ENCODE measurements around the gene C11orf86. TPM values are rescaled to one million over a fixed set of nuclear protein-coding genes. Genes with fewer than 3 reads are reported as not detected.

C11orf86 gene
- total RNA-seq, 1 experiment from 2014 or later, result 0.69 TPM

DNA sequence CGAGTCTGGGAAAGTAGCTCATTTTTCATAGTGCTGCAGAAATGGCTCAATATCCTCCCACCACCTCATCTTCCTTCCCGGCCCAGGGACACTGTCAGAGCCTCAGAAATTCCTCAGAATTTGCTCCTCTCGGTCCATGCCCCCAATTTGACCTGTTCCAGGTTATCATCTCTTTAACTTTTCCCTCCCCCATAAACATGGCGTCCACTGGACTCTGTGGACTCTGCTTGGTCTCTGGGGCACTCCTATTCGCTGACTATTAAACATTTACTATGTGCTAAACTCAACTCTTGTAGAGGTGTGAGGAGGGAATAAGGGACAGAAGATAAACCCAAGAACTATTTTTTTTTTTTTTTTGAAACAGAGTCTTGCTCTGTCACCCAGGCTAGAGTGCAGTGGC is 8.8 kb upstream of the C11orf86 start:
- DNase-seq (ENCODE audit: low spot score), result no peak

- DNase-seq (ENCODE audit: low spot score), result no peak
These were observed 7.3 kb upstream of the C11orf86 start for GRCh38 chr11:66967670-66968425.

DNA sequence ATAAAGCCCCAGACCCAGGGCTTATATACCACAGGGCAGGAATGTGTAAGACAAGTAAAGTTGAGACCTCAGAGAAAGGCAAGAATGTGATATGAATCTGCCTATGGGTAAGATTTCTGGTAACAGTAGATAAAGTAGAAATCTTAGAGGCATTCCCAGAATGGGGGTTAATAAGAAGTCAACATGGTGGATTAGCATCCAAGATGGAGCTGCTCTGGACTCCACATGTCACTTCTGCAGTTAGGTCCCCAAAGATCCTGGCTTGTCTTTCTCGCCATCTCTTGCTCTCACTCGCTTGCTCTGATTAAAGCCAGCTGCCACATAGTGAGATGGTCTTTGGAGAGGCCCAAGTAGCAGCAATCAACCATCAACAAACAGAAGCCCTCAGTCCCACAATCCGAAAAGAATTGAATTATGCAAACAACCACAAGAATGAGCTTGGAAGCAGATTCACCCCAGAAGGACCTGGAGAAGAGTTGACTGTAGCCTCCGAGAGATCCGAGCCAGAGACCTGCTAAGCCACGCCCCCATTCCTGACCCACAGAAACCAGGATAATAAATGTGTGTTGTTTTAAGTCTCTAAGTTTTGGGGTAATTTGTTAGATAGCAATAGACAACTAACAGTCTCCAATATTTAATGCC is 5.4 kb upstream of the C11orf86 start:
- DNase-seq (ENCODE audit: low spot score), result no peak

DNA sequence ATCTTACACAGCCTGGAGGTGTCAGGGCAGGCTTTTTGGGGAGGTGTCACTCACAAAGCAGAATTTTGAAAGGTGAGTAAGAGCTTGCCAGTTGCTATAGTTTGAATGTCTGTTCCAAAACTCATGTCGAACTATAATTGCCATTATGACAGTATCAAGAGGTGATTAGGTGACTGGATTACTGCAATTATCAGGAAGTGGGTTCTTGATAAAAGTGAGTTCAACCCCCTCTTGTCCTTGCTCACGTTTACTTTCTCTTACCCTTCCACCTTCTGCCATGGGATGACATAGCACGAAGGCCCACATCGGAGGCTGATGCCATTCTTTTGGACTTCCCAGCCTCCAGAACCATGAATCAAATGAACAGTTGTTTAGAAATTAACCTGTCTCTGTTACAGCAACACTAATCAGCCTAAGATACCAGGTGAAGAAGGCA is 4.7 kb upstream of the C11orf86 start:
- no peak for DNase-seq (ENCODE audit: low spot score)

DNA sequence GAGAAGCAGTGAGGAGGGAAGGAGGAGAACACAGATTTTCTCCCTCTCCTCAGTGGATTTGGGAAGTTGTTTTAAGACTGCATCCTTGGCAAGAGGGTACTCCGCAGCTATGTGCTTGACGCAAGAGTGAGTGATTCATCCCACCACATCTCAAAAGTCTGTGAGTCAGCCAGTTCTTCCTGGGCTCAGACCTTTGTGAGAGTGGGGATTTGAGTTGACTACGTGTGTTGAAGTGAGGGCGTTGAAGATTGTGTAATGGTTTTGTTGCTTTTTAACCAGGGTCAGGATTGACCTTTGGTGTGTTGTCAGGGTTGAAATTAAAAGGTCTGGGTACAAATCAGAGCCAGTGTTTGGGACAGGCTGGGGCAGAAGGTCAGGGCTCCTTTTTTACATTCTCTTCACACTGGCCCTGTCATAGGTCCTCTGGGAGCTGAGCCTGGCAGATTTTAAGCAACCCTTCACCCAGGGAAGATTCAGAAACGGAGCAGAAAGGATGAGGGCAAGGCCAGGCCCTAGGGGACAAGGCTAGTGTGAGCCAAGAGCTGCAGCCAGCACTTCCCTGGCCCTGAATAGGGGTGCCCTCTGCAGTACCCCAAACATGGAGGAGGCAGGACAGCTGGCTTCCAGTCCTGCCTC is 4.2 kb upstream of the C11orf86 start:
- DNase-seq (ENCODE audit: low spot score), result peak; percentile 54

DNA sequence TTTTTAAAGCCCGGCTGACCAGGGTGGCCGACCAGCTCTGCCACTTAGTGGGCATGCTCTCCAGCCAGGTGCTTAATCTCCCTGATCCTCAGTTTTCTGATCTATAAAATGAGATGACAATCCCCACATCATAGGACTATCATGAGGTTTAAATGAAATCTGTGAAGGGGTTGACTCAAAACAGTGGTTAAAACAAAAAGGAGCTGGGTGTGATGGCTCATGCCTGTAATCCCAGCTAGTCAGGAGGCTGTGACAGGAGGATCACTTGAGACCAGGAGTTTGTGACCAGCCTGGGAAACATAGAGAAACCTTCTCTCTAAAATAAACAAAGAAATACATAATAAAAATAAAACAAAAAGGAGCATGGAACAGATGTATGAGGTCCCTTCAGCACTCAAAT is 3.6 kb upstream of the C11orf86 start:
- DNase-seq (ENCODE audit: low spot score), result no peak

- no peak for DNase-seq (ENCODE audit: low spot score)
These were observed 1.0 kb upstream of the C11orf86 start for GRCh38 chr11:66973956-66974580.

DNA sequence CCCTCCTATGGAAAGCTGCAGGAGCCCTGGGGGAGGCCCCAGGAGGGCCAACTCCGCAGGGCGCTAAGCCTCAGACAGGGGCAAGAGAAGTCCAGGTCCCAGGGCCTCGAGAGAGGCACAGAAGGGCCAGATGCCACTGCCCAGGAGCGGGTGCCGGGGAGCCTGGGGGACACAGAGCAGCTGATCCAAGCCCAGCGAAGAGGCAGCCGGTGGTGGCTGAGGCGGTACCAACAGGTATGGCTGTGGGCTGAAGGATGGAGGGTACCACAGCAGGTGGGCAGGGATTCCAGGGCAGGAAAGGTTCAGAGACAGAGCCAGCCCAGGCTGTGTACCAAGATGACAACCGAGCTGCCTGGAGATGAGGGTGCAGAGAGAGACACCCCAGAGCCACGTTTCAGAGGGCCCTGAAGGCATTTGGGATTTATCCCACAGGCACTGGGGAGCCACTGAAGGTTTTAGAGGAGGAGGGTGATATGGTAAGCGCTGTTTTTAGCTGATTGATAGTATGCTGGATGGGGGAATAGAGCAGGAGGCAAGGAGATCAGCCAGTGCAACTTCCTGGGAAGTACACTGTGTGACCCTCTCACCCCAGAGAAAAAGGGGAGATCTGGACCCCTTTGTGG is 412 bp downstream of the C11orf86 start:
- DNase-seq (ENCODE audit: low spot score), result no peak

GRCh38 chr11:66976028-66976467 is 944 bp downstream of the C11orf86 start:
- no peak for DNase-seq (ENCODE audit: low spot score)

DNA sequence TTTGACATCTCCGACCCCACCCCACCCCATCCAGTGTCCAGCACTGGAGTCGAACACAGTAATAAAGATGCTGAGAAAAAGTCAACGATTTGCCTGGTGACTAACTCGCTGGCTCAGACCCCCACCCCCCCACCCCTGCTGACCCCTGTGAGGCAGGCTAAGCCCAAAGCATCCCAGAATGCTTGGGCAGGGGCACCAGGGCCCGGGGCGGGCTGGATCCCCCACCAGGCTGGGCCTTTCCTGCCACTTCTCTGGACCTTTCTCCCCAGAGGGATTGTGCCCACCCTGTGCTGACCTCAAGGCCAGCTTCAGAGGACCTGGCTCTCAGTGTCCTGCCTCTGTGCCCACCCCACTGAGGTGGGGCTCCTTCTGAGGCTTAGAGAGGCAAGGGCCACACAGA is 1.8 kb downstream of the C11orf86 start:
- no peak for DNase-seq (ENCODE audit: low spot score)

GRCh38 chr11:66978229-66978628 is 3.1 kb downstream of the C11orf86 start:
- no peak for DNase-seq (ENCODE audit: low spot score)

DNA sequence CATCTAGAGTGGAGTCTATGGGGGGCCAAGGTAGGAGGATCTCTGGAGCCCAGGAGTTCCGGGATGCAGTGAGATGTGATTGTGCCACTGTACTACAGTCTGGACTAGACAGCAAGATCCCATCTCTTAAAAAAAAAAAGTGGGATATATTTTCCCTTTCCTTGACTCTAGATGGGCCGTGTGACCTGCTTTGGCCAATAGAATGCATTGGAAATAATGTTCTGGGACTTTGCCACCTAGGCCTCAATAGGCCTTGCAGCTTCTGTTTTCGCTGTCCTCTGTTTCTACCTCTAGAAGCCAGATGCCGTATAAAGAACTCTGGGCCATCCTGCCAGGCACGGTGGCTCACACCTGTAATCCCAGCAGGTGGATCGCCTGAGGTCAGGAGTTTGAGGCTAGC is 3.6 kb downstream of the C11orf86 start:
- DNase-seq (ENCODE audit: low spot score), result no peak

DNA sequence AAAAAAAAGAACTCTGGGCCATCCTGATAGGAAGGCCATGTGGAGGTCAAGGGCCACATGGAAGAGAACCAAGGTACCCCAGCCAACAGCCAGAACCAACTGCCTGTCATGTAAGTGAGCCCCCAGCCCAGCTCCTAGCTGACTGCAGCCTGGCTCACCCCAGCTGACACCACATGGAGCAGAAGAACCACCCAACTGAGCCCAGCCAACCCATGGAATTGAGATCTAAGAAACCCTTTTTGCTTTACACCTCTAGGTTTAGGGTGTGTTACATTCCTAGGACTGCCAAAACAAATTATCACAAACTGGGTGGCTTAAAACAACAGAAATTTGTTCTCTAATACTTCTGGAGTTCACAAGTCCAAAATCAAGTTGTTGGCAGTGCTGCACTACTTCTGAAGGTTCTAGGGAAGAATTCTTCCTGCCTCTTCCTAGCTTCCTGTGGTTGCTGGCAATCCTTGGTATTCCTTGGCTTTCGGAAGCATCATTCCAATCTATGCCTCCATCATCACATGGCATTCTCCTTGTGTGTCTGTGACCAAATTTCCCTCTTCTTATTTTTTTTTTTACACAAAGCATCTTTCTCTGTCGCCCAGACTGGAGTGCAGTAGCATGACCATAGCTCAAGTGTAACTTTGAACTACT is 4.4 kb downstream of the C11orf86 start:
- no peak for DNase-seq (ENCODE audit: low spot score)

- peak; percentile 97 for DNase-seq (ENCODE audit: low spot score)
These were observed 7.0 kb downstream of the C11orf86 start for GRCh38 chr11:66981976-66982578.

- DNase-seq (ENCODE audit: low spot score), result no peak
These were observed 8.3 kb downstream of the C11orf86 start for GRCh38 chr11:66983275-66983924.

- DNase-seq (ENCODE audit: low spot score), result no peak
These were observed 10.5 kb downstream of the C11orf86 start for GRCh38 chr11:66985508-66986177.

GRCh38 chr11:66986178-66986545 is 11.1 kb downstream of the C11orf86 start:
- DNase-seq (ENCODE audit: low spot score), result no peak

DNA sequence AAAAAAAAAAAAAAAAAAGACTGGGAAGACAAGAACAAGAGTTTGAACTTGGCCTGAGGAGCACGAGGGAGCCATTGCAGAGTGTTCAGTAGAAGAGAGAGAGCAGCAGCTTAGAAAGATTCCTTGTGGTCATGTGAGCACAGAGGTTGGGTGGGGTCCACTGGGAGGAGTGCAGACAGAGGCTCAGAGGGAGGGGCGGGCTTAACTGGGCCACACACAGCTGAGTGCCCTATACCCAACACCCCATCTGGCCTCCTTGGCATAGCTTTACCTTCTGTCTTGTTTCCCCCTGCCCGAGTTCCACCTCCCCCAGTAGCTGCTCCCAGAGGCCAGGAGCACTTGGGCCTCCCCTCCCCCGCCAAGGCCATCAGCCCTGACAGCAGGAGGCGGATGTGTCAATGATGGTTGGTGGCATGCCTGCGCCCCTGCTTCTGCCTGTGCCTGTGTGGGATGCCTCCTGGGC is 12.1 kb downstream of the C11orf86 start:
- no peak for DNase-seq (ENCODE audit: low spot score)

GRCh38 chr11:66987924-66988637 is 13.0 kb downstream of the C11orf86 start:
- no peak for DNase-seq (ENCODE audit: low spot score)
